ENCODE data around the gene PADI6.
A peak's percentile ranks its signal among the peaks of the same experiment; 100 is the strongest.

The PADI6 gene

DNA sequence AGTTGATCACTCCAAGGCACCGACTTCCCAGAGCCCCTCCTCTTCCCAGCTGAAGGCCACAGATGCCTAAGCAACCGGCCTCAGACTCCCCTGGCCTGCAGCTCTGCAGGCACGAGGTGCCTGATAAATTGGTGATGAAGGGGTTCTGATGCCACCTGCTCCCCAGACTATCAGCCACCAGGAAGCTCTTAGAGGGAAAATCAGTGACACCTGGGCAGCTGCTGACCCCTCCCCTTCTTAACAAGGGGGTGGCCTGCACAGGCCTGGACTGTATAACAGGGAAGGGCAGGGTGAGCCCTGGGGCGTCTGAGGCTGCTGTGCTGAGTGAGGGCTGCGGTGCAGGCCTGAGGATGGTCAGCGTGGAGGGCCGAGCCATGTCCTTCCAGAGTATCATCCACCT, at the start of gene PADI6:
PADI6 (plus strand) TSS at position 301 of the 400 bp plus-strand sequence; CDS start at position 351, 50 bp downstream.
- no peak within 1 kb of the TSS for H3K4me3 ChIP-seq (replicated peaks in 1 of 2; ENCODE audit: low read depth in 2 of 2, low read length in 2 of 2)
- TF ChIP-seq, protein P1, sequence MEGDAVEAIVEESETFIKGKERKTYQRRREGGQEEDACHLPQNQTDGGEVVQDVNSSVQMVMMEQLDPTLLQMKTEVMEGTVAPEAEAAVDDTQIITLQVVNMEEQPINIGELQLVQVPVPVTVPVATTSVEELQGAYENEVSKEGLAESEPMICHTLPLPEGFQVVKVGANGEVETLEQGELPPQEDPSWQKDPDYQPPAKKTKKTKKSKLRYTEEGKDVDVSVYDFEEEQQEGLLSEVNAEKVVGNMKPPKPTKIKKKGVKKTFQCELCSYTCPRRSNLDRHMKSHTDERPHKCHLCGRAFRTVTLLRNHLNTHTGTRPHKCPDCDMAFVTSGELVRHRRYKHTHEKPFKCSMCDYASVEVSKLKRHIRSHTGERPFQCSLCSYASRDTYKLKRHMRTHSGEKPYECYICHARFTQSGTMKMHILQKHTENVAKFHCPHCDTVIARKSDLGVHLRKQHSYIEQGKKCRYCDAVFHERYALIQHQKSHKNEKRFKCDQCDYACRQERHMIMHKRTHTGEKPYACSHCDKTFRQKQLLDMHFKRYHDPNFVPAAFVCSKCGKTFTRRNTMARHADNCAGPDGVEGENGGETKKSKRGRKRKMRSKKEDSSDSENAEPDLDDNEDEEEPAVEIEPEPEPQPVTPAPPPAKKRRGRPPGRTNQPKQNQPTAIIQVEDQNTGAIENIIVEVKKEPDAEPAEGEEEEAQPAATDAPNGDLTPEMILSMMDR (IDR thresholded peaks at IDR 0.05; ENCODE audit: low read depth, low read length): no peak
- no peak for DNase-seq (ENCODE audit: low read depth in 2 of 2)

DNA sequence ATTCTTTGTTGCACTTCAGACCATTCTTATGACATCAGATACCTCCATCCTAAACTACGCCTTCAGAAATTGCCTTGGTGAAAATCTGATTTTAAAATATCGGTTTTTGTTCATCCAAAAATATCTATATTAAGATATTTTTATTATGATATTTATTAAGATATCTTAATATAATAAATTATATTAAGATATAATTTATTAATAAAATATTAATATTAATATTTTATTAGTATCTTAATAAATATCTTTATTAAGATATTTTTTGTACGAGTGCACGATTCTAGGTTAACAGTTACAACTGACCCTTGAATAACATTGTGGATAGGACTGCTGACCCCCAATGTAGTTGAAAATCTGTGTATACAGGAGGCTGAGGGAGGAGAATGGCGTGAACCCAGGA, 43.1 kb upstream of the PADI6 start:
- H3K4me3 ChIP-seq (replicated peaks in 1 of 2; ENCODE audit: low read depth in 2 of 2, low read length in 2 of 2): no peak overlapping the region
- TF ChIP-seq, protein P1 (IDR thresholded peaks at IDR 0.05; ENCODE audit: low read depth, low read length): no peak
- DNase-seq (ENCODE audit: low read depth in 2 of 2): no peak

DNA sequence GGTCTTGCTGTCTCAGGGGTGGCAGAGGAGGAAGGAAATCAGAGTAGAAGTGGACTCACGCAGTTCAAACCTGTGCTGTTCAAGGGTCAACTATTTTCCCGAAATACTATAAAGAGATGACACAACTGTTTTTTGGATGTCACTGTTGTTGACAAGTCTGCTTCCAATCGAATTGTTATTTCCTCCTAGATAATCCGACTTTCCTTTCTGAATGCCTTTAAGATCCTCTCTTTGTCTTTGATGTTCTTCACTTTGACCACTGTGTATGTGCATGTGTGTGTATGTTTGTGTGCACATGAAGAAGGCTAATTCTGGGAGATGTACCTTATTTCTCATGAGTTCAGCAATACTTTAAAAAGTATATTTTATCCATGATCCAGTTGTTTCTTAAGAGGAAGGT, 42.4 kb upstream of the PADI6 start:
- no peak for DNase-seq (ENCODE audit: low read depth in 2 of 2)
- no peak overlapping the region for H3K4me3 ChIP-seq (replicated peaks in 1 of 2; ENCODE audit: low read depth in 2 of 2, low read length in 2 of 2)
- TF ChIP-seq, protein P1 (IDR thresholded peaks at IDR 0.05; ENCODE audit: low read depth, low read length): no peak

DNA sequence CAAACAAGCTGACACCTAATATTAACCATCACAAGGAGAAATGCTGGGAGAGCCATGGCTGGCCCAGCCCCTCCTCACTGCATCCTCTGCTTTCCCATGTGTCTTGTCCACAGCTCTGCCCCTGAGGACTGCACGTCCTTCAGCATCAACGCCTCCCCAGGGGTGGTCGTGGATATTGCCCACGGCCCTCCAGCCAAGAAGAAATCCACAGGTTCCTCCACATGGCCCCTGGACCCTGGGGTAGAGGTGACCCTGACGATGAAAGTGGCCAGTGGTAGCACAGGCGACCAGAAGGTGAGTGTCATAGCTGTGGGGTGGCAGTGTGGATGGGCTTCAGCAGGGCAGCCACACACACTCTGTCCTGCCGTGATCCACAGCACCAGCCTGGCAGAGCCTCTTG, 41.1 kb upstream of the PADI6 start:
- H3K4me3 ChIP-seq (replicated peaks in 1 of 2; ENCODE audit: low read depth in 2 of 2, low read length in 2 of 2): no peak overlapping the region
- no peak for DNase-seq (ENCODE audit: low read depth in 2 of 2)
- TF ChIP-seq, protein P1 (IDR thresholded peaks at IDR 0.05; ENCODE audit: low read depth, low read length): no peak

DNA sequence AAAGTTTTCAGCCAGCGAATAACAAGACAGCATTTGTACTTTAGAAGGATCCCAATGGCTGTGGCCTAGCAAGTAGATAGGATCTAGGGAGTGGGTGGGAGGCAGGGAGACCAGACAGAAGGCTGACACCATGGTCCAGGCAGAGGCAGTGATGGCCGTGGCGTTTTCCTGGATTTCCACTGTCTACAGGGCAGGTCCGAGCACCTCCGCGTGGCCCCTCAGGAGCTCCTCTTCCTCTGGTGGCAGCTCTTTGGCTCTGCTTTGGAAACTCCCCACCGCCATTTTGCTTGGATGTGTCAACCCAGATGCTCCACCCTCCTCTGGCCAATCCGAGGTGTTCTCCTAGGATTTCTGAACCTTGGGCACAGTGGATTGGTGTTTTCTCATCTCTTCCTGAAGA, 38.9 kb upstream of the PADI6 start:
- TF ChIP-seq, protein P1 (IDR thresholded peaks at IDR 0.05; ENCODE audit: low read depth, low read length): no peak
- DNase-seq (ENCODE audit: low read depth in 2 of 2): no peak
- H3K4me3 ChIP-seq (replicated peaks in 1 of 2; ENCODE audit: low read depth in 2 of 2, low read length in 2 of 2): no peak overlapping the region

DNA sequence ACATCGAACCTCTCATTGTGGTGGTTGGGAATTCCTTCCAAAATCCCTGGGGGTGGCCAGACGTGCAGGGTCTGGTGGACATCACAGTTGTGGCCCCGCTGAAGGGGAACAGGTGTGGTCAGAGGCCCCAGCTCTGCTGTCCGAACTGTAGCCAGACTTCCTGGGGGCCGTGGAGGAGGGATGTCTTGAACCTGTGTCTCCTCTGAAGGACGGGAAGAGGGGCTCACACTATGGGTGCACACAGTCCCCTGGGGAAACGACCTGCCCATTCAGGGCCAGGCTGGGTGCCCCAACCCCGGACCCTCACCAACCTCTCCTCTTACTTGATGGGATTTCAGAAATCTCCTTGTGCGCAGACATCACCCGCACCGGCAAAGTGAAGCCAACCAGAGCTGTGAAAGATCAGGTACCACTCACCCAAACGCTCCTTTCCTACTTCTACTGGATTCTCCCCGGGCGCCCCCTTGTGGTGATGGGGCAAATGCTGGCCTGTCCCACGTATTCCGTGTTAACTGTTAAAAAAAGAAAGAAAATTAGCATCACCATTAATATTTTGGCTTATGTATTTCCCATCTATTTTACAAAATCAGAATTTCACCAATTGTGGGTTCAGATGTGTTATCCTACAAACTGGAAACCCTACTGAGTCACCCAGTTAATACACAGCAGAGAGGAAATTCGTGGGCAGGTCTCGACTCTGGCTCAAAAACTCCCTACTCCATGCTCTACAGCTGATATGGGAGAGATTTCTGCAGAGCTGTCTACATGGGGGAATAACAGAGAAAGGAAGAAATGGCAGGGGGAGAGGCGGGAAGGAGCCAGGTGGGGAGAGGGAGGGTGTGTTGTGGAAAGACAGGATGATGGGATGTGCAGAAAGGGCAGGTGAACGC, 35.9 kb upstream of the PADI6 start:
- peak; percentile 67 to 68 for DNase-seq (ENCODE audit: low read depth in 2 of 2)
- H3K4me3 ChIP-seq (replicated peaks in 1 of 2; ENCODE audit: low read depth in 2 of 2, low read length in 2 of 2): no peak overlapping the region
- TF ChIP-seq, protein P1 (IDR thresholded peaks at IDR 0.05; ENCODE audit: low read depth, low read length): peak; percentile 92
